Nephron progenitor cell (in vitro differentiated cells): ENCODE data around the gene PLXDC1.
"Not testable (repeated sequence)": the region's sequence is repeated elsewhere in the genome, so short reads cannot be mapped to it uniquely, and the experiment has no call there.

Experiments
- DNase-seq: peaks from one replicate; pipeline ENCODE4 v3.0.0; 2021
- H3K27ac Mint-ChIP-seq: 2 replicates; pipeline ENCODE4 v1.8.0; 2021; ENCODE audit warnings: mild to moderate bottlenecking, moderate library complexity, mixed read lengths
- H3K27me3 Mint-ChIP-seq: 2 replicates; pipeline ENCODE4 v1.8.0; 2021; ENCODE audit warnings: mild to moderate bottlenecking, low read depth, mixed read lengths; ENCODE audit not compliant: poor library complexity
- H3K36me3 Mint-ChIP-seq: 2 replicates; pipeline ENCODE4 v1.8.0; 2021; ENCODE audit warnings: low read depth, mixed read lengths
- H3K4me1 Mint-ChIP-seq: 2 replicates; pipeline ENCODE4 v1.8.0; 2021; ENCODE audit warnings: mixed read lengths
- H3K4me3 Mint-ChIP-seq: 2 replicates; pipeline ENCODE4 v1.8.0; 2021; ENCODE audit warnings: mild to moderate bottlenecking, moderate library complexity, mixed read lengths
- H3K9me3 Mint-ChIP-seq: 2 replicates; pipeline ENCODE4 v1.8.0; 2021; ENCODE audit warnings: mild to moderate bottlenecking, moderate library complexity, mixed read lengths
- CTCF ChIP-seq: fragments of 200-600 bp; sonication (generic); IDR thresholded peaks from 2 replicates; pipeline ENCODE4 v1.5.0; 2021; ENCODE audit warnings: antibody characterized with exemption

The PLXDC1 gene

GRCh38 chr17:39170558-39170957 is 19.1 kb upstream of the PLXDC1 start:
- DNase-seq, result no peak
- TF ChIP-seq CTCF, result no peak
- no peak overlapping the region for H3K27ac Mint-ChIP-seq
- no peaks in the 10 kb centered on the region for H3K36me3 Mint-ChIP-seq
- no peak overlapping the region for H3K4me3 Mint-ChIP-seq
- H3K27me3 Mint-ChIP-seq, result peaks cover 39% of the 10 kb centered on the region
- H3K9me3 Mint-ChIP-seq, result peaks cover 9% of the 10 kb centered on the region
- peaks cover 56% of the 10 kb centered on the region for H3K4me1 Mint-ChIP-seq

- Mint-ChIP-seq H3K9me3 (peaks cover 9% of the 10 kb centered on the region), H3K4me3 (no peak overlapping the region), H3K27me3 (peaks cover 44% of the 10 kb centered on the region), H3K27ac (no peak overlapping the region), H3K36me3 (no peaks in the 10 kb centered on the region), H3K4me1 (peaks cover 52% of the 10 kb centered on the region)
- DNase-seq, result no peak
- TF ChIP-seq CTCF, result no peak
Measured at GRCh38 chr17:39170109-39170508, 18.7 kb upstream of the PLXDC1 start.

- Mint-ChIP-seq H3K36me3 (no peaks in the 10 kb centered on the region), H3K27me3 (peaks cover 50% of the 10 kb centered on the region), H3K4me3 (no peak overlapping the region), H3K9me3 (peaks cover 9% of the 10 kb centered on the region), H3K27ac (no peak overlapping the region), H3K4me1 (peaks cover 52% of the 10 kb centered on the region)
- no peak for DNase-seq
- no peak for TF ChIP-seq CTCF
Measured at GRCh38 chr17:39169518-39169917, 18.1 kb upstream of the PLXDC1 start.

GRCh38 chr17:39169101-39169500 is 17.7 kb upstream of the PLXDC1 start:
- Mint-ChIP-seq H3K27ac (no peak overlapping the region), H3K9me3 (peaks cover 9% of the 10 kb centered on the region), H3K27me3 (peaks cover 53% of the 10 kb centered on the region), H3K36me3 (no peaks in the 10 kb centered on the region), H3K4me1 (peaks cover 57% of the 10 kb centered on the region), H3K4me3 (no peak overlapping the region)
- no peak for TF ChIP-seq CTCF
- DNase-seq, result no peak

GRCh38 chr17:39168503-39168902 is 17.1 kb upstream of the PLXDC1 start:
- H3K4me1 Mint-ChIP-seq, result peaks cover 59% of the 10 kb centered on the region
- H3K27ac Mint-ChIP-seq, H3K9me3 Mint-ChIP-seq, H3K4me3 Mint-ChIP-seq, H3K36me3 Mint-ChIP-seq, DNase-seq: not testable (repeated sequence)
- peaks cover 55% of the 10 kb centered on the region for H3K27me3 Mint-ChIP-seq

GRCh38 chr17:39167476-39167875 is 16.0 kb upstream of the PLXDC1 start:
- no peak for TF ChIP-seq CTCF
- H3K36me3 Mint-ChIP-seq, result no peaks in the 10 kb centered on the region
- no peak overlapping the region for H3K27ac Mint-ChIP-seq
- peaks cover 55% of the 10 kb centered on the region for H3K4me1 Mint-ChIP-seq
- peak overlapping the region; percentile 10 for H3K4me3 Mint-ChIP-seq
- peaks cover 62% of the 10 kb centered on the region for H3K27me3 Mint-ChIP-seq
- no peak for DNase-seq
- peaks cover 9% of the 10 kb centered on the region for H3K9me3 Mint-ChIP-seq
